Measurements from ENCODE around the gene IPO13. TPM values are rescaled to one million over a fixed set of nuclear protein-coding genes. Genes with fewer than 3 reads are reported as not detected.

IPO13 gene
- polyA plus RNA-seq, 3 donors, result 10.1 to 20.4 (median 10.6) TPM

DNA sequence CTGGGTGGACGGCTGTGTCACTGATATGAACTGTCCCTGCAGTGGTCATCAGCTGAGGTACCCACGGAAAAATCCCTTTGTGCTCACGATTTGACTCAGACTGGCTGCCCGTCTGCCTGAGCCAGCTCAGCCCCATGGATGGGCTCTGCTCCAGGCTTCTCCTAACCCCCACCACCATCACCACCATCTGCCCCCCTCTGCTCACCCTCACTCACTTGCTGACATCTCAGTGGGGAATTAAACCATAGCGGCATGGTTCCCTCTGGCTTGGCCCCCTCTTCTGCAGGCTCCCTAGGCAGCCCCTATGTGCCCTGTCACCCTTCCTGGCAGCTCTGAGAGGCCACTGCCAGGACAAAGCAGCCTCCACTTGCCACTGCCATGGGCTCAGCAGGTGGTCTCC lies 67.2 kb downstream of the IPO13 start:
- H3K9me3 Mint-ChIP-seq, result no peaks in the 10 kb centered on the region
- no peak overlapping the region for H3K27ac Mint-ChIP-seq
- TF ChIP-seq, protein P1, sequence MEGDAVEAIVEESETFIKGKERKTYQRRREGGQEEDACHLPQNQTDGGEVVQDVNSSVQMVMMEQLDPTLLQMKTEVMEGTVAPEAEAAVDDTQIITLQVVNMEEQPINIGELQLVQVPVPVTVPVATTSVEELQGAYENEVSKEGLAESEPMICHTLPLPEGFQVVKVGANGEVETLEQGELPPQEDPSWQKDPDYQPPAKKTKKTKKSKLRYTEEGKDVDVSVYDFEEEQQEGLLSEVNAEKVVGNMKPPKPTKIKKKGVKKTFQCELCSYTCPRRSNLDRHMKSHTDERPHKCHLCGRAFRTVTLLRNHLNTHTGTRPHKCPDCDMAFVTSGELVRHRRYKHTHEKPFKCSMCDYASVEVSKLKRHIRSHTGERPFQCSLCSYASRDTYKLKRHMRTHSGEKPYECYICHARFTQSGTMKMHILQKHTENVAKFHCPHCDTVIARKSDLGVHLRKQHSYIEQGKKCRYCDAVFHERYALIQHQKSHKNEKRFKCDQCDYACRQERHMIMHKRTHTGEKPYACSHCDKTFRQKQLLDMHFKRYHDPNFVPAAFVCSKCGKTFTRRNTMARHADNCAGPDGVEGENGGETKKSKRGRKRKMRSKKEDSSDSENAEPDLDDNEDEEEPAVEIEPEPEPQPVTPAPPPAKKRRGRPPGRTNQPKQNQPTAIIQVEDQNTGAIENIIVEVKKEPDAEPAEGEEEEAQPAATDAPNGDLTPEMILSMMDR (IDR thresholded peaks at IDR 0.05), result no peak
- 79% methylated on average over 5 of the region's 5 CpGs for WGBS (ENCODE audit: insufficient coverage)
- Histone ChIP-seq H3K9me3 (replicated peaks in 1 of 2; ENCODE audit: control insufficient read depth in 1 of 2, insufficient read depth in 1 of 2, low read length in 2 of 2) (no peaks in the 10 kb centered on the region), H2AFZ (ENCODE audit: insufficient read depth, low read depth, low read length, poor library complexity, severe bottlenecking) (no peak overlapping the region), H3K9ac (ENCODE audit: insufficient read depth, low read length, poor library complexity, severe bottlenecking) (no peak overlapping the region), H3K4me1 (ENCODE audit: control insufficient read depth in 1 of 2, insufficient read depth in 2 of 2, low read length in 2 of 2) (no peaks in the 10 kb centered on the region), H3K4me3 (replicated peaks in 1 of 3; ENCODE audit: low read depth in 2 of 3, low read length in 3 of 3) (no peak overlapping the region), H3K4me2 (replicated peaks; ENCODE audit: extremely low read depth, low read length, poor library complexity, severe bottlenecking) (no peak overlapping the region), H3K36me3 (replicated peaks in 1 of 2; ENCODE audit: control insufficient read depth in 1 of 2, insufficient read depth in 2 of 2, low read length in 2 of 2) (no peaks in the 10 kb centered on the region), H3K79me2 (ENCODE audit: insufficient read depth, low read length) (no peaks in the 10 kb centered on the region), H4K20me1 (ENCODE audit: insufficient read depth, low read length) (no peaks in the 10 kb centered on the region), H3K27ac (ENCODE audit: low read depth in 1 of 2, low read length in 2 of 2) (no peak overlapping the region), H3K27me3 (ENCODE audit: control insufficient read depth in 2 of 2, insufficient read depth in 2 of 2, low read length in 2 of 2) (no peaks in the 10 kb centered on the region)
- intact Hi-C loops (cut with micrococcal nuclease), result no loop called here
- H3K36me3 Mint-ChIP-seq, result no peaks in the 10 kb centered on the region
- peaks cover 1 to 11% (median 4%) of the 10 kb centered on the region in 3 donors for H3K27me3 Mint-ChIP-seq (ENCODE audit: low read depth in 3 of 3)
- H3K4me3 Mint-ChIP-seq, result no peak overlapping the region
- H3K4me1 Mint-ChIP-seq, result peaks cover 4% of the 10 kb centered on the region
- DNase-seq, result no peak

DNA sequence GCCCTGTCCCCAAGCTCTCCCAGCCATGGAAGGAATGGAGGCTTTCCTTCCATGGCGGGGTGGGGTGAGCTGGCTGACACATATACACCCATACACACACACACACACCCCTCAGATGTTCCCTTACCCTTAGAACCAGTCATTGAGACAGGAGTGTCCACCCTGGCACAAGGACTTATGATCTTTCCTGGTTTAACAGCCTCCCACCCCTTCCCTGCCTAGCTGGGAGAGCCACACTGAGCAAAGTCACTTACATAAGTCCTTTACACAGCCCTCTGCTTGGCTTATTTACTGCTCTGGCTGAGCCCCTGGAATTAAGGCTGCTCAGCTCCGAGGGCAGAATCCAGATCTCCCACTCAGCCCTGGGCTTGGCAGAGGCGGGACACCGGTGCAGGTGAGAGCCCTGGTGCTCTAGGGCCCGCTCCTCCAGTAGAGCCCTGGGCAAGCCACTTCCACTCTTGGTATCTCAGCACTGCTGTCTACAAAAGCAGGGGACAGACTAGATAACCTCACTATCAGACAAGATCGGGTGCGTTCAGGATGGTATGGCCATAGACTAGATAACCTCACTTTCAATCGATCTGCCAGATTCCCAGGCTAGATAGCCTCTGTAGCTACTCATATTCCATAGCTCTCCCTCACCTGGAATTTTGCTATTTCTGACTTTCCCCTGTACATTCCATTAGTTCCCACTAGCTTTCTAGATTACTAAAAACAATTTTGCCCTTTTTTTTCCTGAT lies 67.8 kb downstream of the IPO13 start:
- Histone ChIP-seq H3K4me1 (ENCODE audit: control insufficient read depth in 1 of 2, insufficient read depth in 2 of 2, low read length in 2 of 2) (no peaks in the 10 kb centered on the region), H3K36me3 (replicated peaks in 1 of 2; ENCODE audit: control insufficient read depth in 1 of 2, insufficient read depth in 2 of 2, low read length in 2 of 2) (no peaks in the 10 kb centered on the region), H3K9me3 (replicated peaks in 1 of 2; ENCODE audit: control insufficient read depth in 1 of 2, insufficient read depth in 1 of 2, low read length in 2 of 2) (no peaks in the 10 kb centered on the region), H3K4me3 (replicated peaks in 1 of 3; ENCODE audit: low read depth in 2 of 3, low read length in 3 of 3) (no peak overlapping the region), H2AFZ (ENCODE audit: insufficient read depth, low read depth, low read length, poor library complexity, severe bottlenecking) (no peak overlapping the region), H3K9ac (ENCODE audit: insufficient read depth, low read length, poor library complexity, severe bottlenecking) (no peak overlapping the region), H3K27me3 (ENCODE audit: control insufficient read depth in 2 of 2, insufficient read depth in 2 of 2, low read length in 2 of 2) (no peaks in the 10 kb centered on the region), H3K27ac (ENCODE audit: low read depth in 1 of 2, low read length in 2 of 2) (no peak overlapping the region), H4K20me1 (ENCODE audit: insufficient read depth, low read length) (no peaks in the 10 kb centered on the region), H3K4me2 (replicated peaks; ENCODE audit: extremely low read depth, low read length, poor library complexity, severe bottlenecking) (no peak overlapping the region), H3K79me2 (ENCODE audit: insufficient read depth, low read length) (no peaks in the 10 kb centered on the region)
- Mint-ChIP-seq H3K4me3 (no peak overlapping the region), H3K36me3 (no peaks in the 10 kb centered on the region), H3K9me3 (no peaks in the 10 kb centered on the region), H3K27me3 (ENCODE audit: low read depth in 3 of 3) (peaks cover 1 to 11% (median 4%) of the 10 kb centered on the region in 3 donors), H3K27ac (no peak overlapping the region), H3K4me1 (peaks cover 4% of the 10 kb centered on the region)
- 96% methylated on average over 6 of the region's 8 CpGs for WGBS (ENCODE audit: insufficient coverage)
- TF ChIP-seq, protein P1 (IDR thresholded peaks at IDR 0.05), result no peak
- intact Hi-C loops (cut with micrococcal nuclease), result no loop called here
- DNase-seq, result no peak

Measured in CD14-positive monocyte (primary cell).